ENCODE results near the gene STAP2.

- TF ChIP-seq POLR2AphosphoS5 (IDR thresholded peaks at IDR 0.05; ENCODE audit: low read depth, low read length) (no peak), POLR2A (IDR thresholded peaks at IDR 0.05; ENCODE audit: low read depth, low read length) (no peak), TAF1 (IDR thresholded peaks at IDR 0.05; ENCODE audit: borderline replicate concordance, low read depth, low read length) (no peak)
Observed at GRCh38 chr19:4350726-4351125, 12.1 kb upstream of the STAP2 start.

All from GM12892 (cell line).